DOHH2 (cell line): Measurements from ENCODE around the gene SLC27A5.

Experiments used
- EZH2phosphoT487 ChIP-seq: fragments of 200-600 bp; sonication (generic); IDR thresholded peaks from 2 replicates; pipeline ENCODE4 v1.6.1; 2017; ENCODE audit warnings: borderline replicate concordance, mild to moderate bottlenecking, antibody characterized with exemption, low read length, moderate library complexity, mixed read lengths
- TF ChIP-seq, protein P1 (sequence below): fragments of 200-600 bp; sonication (generic); IDR thresholded peaks from one replicate; pipeline ENCODE4 v1.5.1; 2014; ENCODE audit warnings: antibody characterized with exemption, mild to moderate bottlenecking, low read depth, low read length; ENCODE audit not compliant: poor library complexity, severe bottlenecking

DNA sequence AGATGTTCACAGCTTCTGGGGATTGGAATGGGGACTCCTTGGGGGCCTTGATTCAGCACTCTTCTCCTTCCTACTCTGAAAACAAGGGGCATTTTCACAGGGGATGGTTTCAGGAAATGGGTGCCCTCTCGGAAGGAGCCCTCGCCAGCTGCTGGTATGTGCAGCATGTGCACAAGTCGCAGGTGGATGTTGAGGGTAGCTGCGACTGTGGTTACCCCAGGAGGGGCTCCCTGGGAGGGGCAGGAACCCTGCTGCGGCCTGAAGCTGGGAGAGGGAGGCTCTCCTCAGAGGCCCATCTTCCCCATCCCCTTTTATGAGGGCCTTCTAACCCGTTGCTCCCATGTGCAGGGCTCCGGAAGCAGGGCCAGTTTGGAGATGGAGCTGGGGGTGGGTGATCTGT, 29.4 kb downstream of the SLC27A5 start:
- TF ChIP-seq, protein P1, sequence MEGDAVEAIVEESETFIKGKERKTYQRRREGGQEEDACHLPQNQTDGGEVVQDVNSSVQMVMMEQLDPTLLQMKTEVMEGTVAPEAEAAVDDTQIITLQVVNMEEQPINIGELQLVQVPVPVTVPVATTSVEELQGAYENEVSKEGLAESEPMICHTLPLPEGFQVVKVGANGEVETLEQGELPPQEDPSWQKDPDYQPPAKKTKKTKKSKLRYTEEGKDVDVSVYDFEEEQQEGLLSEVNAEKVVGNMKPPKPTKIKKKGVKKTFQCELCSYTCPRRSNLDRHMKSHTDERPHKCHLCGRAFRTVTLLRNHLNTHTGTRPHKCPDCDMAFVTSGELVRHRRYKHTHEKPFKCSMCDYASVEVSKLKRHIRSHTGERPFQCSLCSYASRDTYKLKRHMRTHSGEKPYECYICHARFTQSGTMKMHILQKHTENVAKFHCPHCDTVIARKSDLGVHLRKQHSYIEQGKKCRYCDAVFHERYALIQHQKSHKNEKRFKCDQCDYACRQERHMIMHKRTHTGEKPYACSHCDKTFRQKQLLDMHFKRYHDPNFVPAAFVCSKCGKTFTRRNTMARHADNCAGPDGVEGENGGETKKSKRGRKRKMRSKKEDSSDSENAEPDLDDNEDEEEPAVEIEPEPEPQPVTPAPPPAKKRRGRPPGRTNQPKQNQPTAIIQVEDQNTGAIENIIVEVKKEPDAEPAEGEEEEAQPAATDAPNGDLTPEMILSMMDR: no peak
- TF ChIP-seq EZH2phosphoT487: no peak
